ENCODE data around the gene SLC22A23. TPM values are rescaled to one million over a fixed set of nuclear protein-coding genes. Genes with fewer than 3 reads are reported as not detected.

SLC22A23 gene
- total RNA-seq, 4 donors from 2014 or later, result 16.6 to 21.8 (median 17.6) TPM

- DNase-seq, result no peak
- WGBS, 2 donors, result 90 to 92% methylated on average over 20 of the region's 20 CpGs
- H3K27me3 ChIP-seq, result no peaks in the 10 kb centered on the region
- H3K4me3 ChIP-seq (replicated peaks in 1 of 3), result no peak overlapping the region
- H3K9me3 ChIP-seq, result no peaks in the 10 kb centered on the region
- H3K27ac ChIP-seq, result no peak overlapping the region
- TF ChIP-seq, protein P1, sequence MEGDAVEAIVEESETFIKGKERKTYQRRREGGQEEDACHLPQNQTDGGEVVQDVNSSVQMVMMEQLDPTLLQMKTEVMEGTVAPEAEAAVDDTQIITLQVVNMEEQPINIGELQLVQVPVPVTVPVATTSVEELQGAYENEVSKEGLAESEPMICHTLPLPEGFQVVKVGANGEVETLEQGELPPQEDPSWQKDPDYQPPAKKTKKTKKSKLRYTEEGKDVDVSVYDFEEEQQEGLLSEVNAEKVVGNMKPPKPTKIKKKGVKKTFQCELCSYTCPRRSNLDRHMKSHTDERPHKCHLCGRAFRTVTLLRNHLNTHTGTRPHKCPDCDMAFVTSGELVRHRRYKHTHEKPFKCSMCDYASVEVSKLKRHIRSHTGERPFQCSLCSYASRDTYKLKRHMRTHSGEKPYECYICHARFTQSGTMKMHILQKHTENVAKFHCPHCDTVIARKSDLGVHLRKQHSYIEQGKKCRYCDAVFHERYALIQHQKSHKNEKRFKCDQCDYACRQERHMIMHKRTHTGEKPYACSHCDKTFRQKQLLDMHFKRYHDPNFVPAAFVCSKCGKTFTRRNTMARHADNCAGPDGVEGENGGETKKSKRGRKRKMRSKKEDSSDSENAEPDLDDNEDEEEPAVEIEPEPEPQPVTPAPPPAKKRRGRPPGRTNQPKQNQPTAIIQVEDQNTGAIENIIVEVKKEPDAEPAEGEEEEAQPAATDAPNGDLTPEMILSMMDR (IDR thresholded peaks at IDR 0.05), result no peak
- TF ChIP-seq POLR2A (IDR thresholded peaks at IDR 0.05), result no peak
- intact Hi-C loops (cut with DNase I), result loop anchor here (5.0 to 10.0 kb wide), 2 partner anchors 181 to 718 kb away; partner anchors contain the start of gene SLC22A23
- H3K36me3 ChIP-seq, result peaks cover 0 to 13% of the 10 kb centered on the region in 2 donors
- no peaks in the 10 kb centered on the region for H3K4me1 ChIP-seq
Observed at GRCh38 chr6:3276174-3277167, 180.4 kb downstream of the SLC22A23 start.

DNA sequence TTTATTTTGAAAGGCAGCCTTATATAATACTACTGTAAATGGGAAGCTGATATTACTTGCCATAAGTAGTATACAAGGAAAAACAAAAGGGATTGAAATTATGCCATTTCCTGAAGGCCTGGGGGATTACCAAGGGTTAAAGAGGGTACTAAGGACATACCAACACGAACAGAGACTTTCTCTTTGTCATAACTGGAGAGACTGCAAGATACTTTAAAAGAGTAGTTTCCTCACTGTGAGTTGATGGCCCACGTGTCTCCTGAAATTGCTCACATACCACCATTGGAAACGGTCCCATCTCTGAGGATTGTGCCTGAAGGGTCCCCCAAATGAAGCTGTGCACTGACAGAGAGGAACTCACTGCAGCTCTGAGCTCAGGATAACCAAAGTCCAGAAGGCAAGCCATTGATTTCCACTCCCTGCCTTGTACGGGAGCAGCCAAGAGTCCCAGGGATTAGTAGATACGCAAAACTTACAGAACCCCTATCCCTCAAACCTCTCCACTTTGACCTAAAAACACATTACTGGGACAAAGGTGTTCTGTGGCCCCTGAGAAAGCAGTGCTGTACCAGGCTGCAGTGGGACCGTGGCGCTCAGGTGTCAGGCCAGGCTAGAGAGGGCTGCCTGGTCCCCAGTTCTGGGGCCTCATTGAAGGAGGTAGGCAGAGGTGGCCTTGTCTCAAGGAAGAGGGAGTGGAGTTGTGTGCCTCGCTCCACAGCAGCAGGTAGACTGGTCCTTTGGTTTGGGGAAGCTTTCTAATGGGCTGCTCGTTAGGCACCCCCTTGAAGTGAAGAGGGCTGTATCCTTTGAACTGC, 182.9 kb downstream of the SLC22A23 start:
- Histone ChIP-seq H3K4me3 (replicated peaks in 1 of 3) (no peak overlapping the region), H3K4me1 (no peaks in the 10 kb centered on the region), H3K9me3 (no peaks in the 10 kb centered on the region), H3K27me3 (no peaks in the 10 kb centered on the region), H3K36me3 (peaks cover 6 to 20% of the 10 kb centered on the region in 2 donors), H3K27ac (no peak overlapping the region)
- TF ChIP-seq POLR2A (IDR thresholded peaks at IDR 0.05), result no peak
- TF ChIP-seq, protein P1 (IDR thresholded peaks at IDR 0.05), result no peak
- intact Hi-C loops (cut with DNase I), result loop anchor here (10.0 kb wide), 1 partner anchor 721 kb away; no protein-coding TSS in a partner anchor
- no peak for DNase-seq
- WGBS, 2 donors, result 75% methylated on average over 7 to 9 of the region's 9 CpGs

- Histone ChIP-seq H3K4me1 (no peaks in the 10 kb centered on the region), H3K9me3 (no peaks in the 10 kb centered on the region), H3K4me3 (replicated peaks in 1 of 3) (no peak overlapping the region), H3K36me3 (peaks cover 6 to 20% of the 10 kb centered on the region in 2 donors), H3K27me3 (no peaks in the 10 kb centered on the region), H3K27ac (no peak overlapping the region)
- intact Hi-C loops (cut with DNase I), result loop anchor here (10.0 kb wide), 1 partner anchor 722 kb away; no protein-coding TSS in a partner anchor
- 89 to 91% methylated on average over 24 to 28 of the region's 32 CpGs for WGBS, 2 donors
- TF ChIP-seq, protein P1 (IDR thresholded peaks at IDR 0.05), result no peak
- no peak for TF ChIP-seq POLR2A (IDR thresholded peaks at IDR 0.05)
- no peak for DNase-seq
Observed at GRCh38 chr6:3272911-3273547, 183.8 kb downstream of the SLC22A23 start.

- Histone ChIP-seq H3K9me3 (no peaks in the 10 kb centered on the region), H3K27ac (no peak overlapping the region), H3K4me3 (replicated peaks in 1 of 3) (no peak overlapping the region), H3K36me3 (peaks cover 6 to 20% of the 10 kb centered on the region in 2 donors), H3K4me1 (peaks cover 0 to 8% of the 10 kb centered on the region in 2 donors), H3K27me3 (no peaks in the 10 kb centered on the region)
- no peak for DNase-seq
- 94 to 96% methylated on average over 13 of the region's 13 CpGs for WGBS, 2 donors
- intact Hi-C loops (cut with DNase I), result loop anchor here (10.0 kb wide), 1 partner anchor 723 kb away; no protein-coding TSS in a partner anchor
- TF ChIP-seq, protein P1 (IDR thresholded peaks at IDR 0.05), result no peak
- TF ChIP-seq POLR2A (IDR thresholded peaks at IDR 0.05), result no peak
Observed at GRCh38 chr6:3271756-3272155, 185.1 kb downstream of the SLC22A23 start.
